ENCODE results near the gene ZNF865. TPM values are rescaled to one million over a fixed set of nuclear protein-coding genes. Genes with fewer than 3 reads are reported as not detected.
A peak's percentile ranks its signal among the peaks of the same experiment; 100 is the strongest.

The ZNF865 gene
- polyA plus RNA-seq, 1 donor from 2014 or later = 1.7 TPM

DNA sequence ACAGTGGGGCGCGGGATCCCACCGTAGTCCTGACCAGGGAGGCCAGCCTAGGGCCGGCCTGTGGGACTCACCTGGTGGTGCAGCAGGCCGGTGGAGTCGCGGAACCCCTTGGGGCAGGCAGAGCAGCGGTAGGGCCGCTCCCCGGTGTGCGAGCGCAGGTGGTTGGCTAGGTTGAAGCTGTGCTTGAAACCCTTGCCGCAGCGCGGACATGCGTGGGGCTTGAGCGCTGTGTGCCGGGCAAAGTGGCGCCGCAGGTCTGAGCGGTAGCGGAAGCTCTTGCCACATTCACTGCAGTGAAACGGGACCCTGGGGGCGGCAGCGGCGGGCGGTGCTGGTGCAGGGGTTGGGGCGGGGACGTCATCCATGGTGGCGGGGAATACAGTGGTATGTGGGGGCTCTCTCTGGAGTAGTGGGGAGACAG is 7.9 kb upstream of the ZNF865 start:
- no peak overlapping the region for H2AFZ ChIP-seq (ENCODE audit: low read depth, low read length)
- TF ChIP-seq SMC3 (conservative IDR thresholded peaks at IDR 0.05; ENCODE audit: poor library complexity) = no peak
- TF ChIP-seq, protein P1, sequence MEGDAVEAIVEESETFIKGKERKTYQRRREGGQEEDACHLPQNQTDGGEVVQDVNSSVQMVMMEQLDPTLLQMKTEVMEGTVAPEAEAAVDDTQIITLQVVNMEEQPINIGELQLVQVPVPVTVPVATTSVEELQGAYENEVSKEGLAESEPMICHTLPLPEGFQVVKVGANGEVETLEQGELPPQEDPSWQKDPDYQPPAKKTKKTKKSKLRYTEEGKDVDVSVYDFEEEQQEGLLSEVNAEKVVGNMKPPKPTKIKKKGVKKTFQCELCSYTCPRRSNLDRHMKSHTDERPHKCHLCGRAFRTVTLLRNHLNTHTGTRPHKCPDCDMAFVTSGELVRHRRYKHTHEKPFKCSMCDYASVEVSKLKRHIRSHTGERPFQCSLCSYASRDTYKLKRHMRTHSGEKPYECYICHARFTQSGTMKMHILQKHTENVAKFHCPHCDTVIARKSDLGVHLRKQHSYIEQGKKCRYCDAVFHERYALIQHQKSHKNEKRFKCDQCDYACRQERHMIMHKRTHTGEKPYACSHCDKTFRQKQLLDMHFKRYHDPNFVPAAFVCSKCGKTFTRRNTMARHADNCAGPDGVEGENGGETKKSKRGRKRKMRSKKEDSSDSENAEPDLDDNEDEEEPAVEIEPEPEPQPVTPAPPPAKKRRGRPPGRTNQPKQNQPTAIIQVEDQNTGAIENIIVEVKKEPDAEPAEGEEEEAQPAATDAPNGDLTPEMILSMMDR (IDR thresholded peaks at IDR 0.05; ENCODE audit: poor library complexity, severe bottlenecking) = no peak
- TF ChIP-seq RAD21 (conservative IDR thresholded peaks at IDR 0.05) = no peak
- no peak for TF ChIP-seq EP300 (conservative IDR thresholded peaks at IDR 0.05; ENCODE audit: poor library complexity, severe bottlenecking)
- no peak for TF ChIP-seq POLR2AphosphoS5 (IDR thresholded peaks at IDR 0.05)
- no peak for TF ChIP-seq EZH2 (IDR thresholded peaks at IDR 0.05; ENCODE audit: borderline replicate concordance, insufficient read depth, low read length, poor library complexity, severe bottlenecking)
- TF ChIP-seq TAF1 (IDR thresholded peaks at IDR 0.05; ENCODE audit: low read depth) = no peak
- TF ChIP-seq, protein P2, sequence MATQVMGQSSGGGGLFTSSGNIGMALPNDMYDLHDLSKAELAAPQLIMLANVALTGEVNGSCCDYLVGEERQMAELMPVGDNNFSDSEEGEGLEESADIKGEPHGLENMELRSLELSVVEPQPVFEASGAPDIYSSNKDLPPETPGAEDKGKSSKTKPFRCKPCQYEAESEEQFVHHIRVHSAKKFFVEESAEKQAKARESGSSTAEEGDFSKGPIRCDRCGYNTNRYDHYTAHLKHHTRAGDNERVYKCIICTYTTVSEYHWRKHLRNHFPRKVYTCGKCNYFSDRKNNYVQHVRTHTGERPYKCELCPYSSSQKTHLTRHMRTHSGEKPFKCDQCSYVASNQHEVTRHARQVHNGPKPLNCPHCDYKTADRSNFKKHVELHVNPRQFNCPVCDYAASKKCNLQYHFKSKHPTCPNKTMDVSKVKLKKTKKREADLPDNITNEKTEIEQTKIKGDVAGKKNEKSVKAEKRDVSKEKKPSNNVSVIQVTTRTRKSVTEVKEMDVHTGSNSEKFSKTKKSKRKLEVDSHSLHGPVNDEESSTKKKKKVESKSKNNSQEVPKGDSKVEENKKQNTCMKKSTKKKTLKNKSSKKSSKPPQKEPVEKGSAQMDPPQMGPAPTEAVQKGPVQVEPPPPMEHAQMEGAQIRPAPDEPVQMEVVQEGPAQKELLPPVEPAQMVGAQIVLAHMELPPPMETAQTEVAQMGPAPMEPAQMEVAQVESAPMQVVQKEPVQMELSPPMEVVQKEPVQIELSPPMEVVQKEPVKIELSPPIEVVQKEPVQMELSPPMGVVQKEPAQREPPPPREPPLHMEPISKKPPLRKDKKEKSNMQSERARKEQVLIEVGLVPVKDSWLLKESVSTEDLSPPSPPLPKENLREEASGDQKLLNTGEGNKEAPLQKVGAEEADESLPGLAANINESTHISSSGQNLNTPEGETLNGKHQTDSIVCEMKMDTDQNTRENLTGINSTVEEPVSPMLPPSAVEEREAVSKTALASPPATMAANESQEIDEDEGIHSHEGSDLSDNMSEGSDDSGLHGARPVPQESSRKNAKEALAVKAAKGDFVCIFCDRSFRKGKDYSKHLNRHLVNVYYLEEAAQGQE (IDR thresholded peaks at IDR 0.05; ENCODE audit: borderline replicate concordance) = no peak
- no peak for TF ChIP-seq MXI1 (conservative IDR thresholded peaks at IDR 0.05; ENCODE audit: poor library complexity, severe bottlenecking)
- H3K27me3 ChIP-seq (ENCODE audit: insufficient read depth, low read depth, low read length) = no peaks in the 10 kb centered on the region
- H3K36me3 ChIP-seq (ENCODE audit: insufficient read depth, low read length) = no peaks in the 10 kb centered on the region
- H3K27ac ChIP-seq (ENCODE audit: low read length) = no peak overlapping the region
- H3F3A ChIP-seq (ENCODE audit: insufficient read depth, low read length, poor library complexity, severe bottlenecking) = no peaks in the 10 kb centered on the region
- H4K20me1 ChIP-seq (ENCODE audit: insufficient read depth) = no peaks in the 10 kb centered on the region
- peaks cover 5% of the 10 kb centered on the region for H3K79me2 ChIP-seq (replicated peaks; ENCODE audit: insufficient read depth, low read length)
- no peaks in the 10 kb centered on the region for H3K9me3 ChIP-seq (ENCODE audit: low read length)
- no peak overlapping the region for H3K9ac ChIP-seq (ENCODE audit: low read length)
- no peaks in the 10 kb centered on the region for H3K9me2 ChIP-seq (ENCODE audit: insufficient read depth, low read length)
- no peak overlapping the region for H3K4me3 ChIP-seq (ENCODE audit: low read length)
- H3K4me2 ChIP-seq (ENCODE audit: low read length) = no peak overlapping the region

DNA sequence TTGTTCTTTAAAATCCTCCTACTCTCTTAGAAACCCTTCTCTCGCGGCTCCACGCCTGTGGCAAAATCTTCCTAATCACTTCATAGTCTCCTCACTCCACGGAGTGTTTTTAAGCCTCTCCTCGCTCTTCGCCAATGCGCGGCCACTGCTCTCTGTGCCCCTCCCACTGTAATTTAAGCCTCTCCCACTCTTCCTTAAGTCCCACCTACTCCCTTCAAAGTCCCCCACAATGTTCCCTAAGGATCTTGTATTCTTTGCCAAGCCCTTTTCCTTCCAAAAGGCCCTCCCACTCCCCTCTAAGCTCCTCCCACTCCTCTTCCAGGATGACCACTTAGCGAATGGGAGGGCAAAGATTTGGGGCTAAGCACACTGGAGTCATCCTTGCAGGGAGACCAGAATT is 7.4 kb upstream of the ZNF865 start:
- Histone ChIP-seq H4K20me1 (ENCODE audit: insufficient read depth) (no peaks in the 10 kb centered on the region), H3K9ac (ENCODE audit: low read length) (no peak overlapping the region), H3F3A (ENCODE audit: insufficient read depth, low read length, poor library complexity, severe bottlenecking) (no peaks in the 10 kb centered on the region), H2AFZ (ENCODE audit: low read depth, low read length) (no peak overlapping the region), H3K4me2 (ENCODE audit: low read length) (no peak overlapping the region), H3K27me3 (ENCODE audit: insufficient read depth, low read depth, low read length) (no peaks in the 10 kb centered on the region), H3K4me3 (ENCODE audit: low read length) (peak overlapping the region; percentile 75), H3K36me3 (ENCODE audit: insufficient read depth, low read length) (no peaks in the 10 kb centered on the region), H3K9me2 (ENCODE audit: insufficient read depth, low read length) (no peaks in the 10 kb centered on the region), H3K27ac (ENCODE audit: low read length) (no peak overlapping the region), H3K9me3 (ENCODE audit: low read length) (no peaks in the 10 kb centered on the region), H3K79me2 (replicated peaks; ENCODE audit: insufficient read depth, low read length) (peaks cover 5% of the 10 kb centered on the region)
- TF ChIP-seq, protein P1 (IDR thresholded peaks at IDR 0.05; ENCODE audit: poor library complexity, severe bottlenecking) = no peak
- TF ChIP-seq MXI1 (conservative IDR thresholded peaks at IDR 0.05; ENCODE audit: poor library complexity, severe bottlenecking) (no peak), TAF1 (IDR thresholded peaks at IDR 0.05; ENCODE audit: low read depth) (no peak), EP300 (conservative IDR thresholded peaks at IDR 0.05; ENCODE audit: poor library complexity, severe bottlenecking) (no peak), RAD21 (conservative IDR thresholded peaks at IDR 0.05) (no peak), SMC3 (conservative IDR thresholded peaks at IDR 0.05; ENCODE audit: poor library complexity) (no peak), POLR2AphosphoS5 (IDR thresholded peaks at IDR 0.05) (no peak), EZH2 (IDR thresholded peaks at IDR 0.05; ENCODE audit: borderline replicate concordance, insufficient read depth, low read length, poor library complexity, severe bottlenecking) (no peak)
- TF ChIP-seq, protein P2 (IDR thresholded peaks at IDR 0.05; ENCODE audit: borderline replicate concordance) = no peak
